Lower lobe of right lung (tissue), 2 donors: ENCODE data around the gene LCE6A. TPM values are rescaled to one million over a fixed set of nuclear protein-coding genes. Genes with fewer than 3 reads are reported as not detected.

Experiments
- ATAC-seq, 2 donors: fragments of 200-7000 bp; cut with Tn5 transposase; one replicate each; pipeline ENCODE4 v1.9.1; 2020 to 2022; ENCODE audit warnings: mild to moderate bottlenecking in 2 of 2, moderate library complexity in 2 of 2
- DNase-seq: peaks from one replicate; pipeline ENCODE4 v3.0.0-alpha.2; 2020
- H3K27ac ChIP-seq: fragments of 200-600 bp; one replicate; pipeline ENCODE4 v1.8.0; 2022
- H3K27me3 ChIP-seq: fragments of 200-600 bp; one replicate; pipeline ENCODE4 v1.8.0; 2022; ENCODE audit warnings: low read depth
- H3K36me3 ChIP-seq: fragments of 200-600 bp; one replicate; pipeline ENCODE4 v1.8.0; 2022; ENCODE audit warnings: mild to moderate bottlenecking
- H3K4me1 ChIP-seq: fragments of 200-600 bp; one replicate; pipeline ENCODE4 v1.8.0; 2022
- H3K4me3 ChIP-seq: fragments of 200-600 bp; one replicate; pipeline ENCODE4 v1.8.0; 2022; ENCODE audit warnings: mild to moderate bottlenecking
- H3K9me3 ChIP-seq: fragments of 200-600 bp; one replicate; pipeline ENCODE4 v1.8.0; 2022
- CTCF ChIP-seq: fragments of 200-600 bp; IDR thresholded peaks from one replicate; pipeline ENCODE4 v1.8.0; 2022; ENCODE audit warnings: antibody characterized with exemption, mild to moderate bottlenecking
- intact Hi-C: fragments of 100-400 bp; cut with DNase I; formaldehyde crosslinking; loops from one replicate; pipeline ENCODE4 v1.11.0; 2022
- total RNA-seq: library from RNA; stranded (reverse); fragmentation: NEBNext Ultra II Directional; extraction: Animal tissue kit (Norgen Biotek cat#: 25700); gene quantifications from one replicate; pipeline ENCODE4 v1.2.1, GENCODE V29; 2021
- donor health status: DM: no; HTN: yes; CAD: no; lungs with severe emphysema.

Gene LCE6A
- total RNA-seq, 1 donor from 2014 or later, result not detected

GRCh38 chr1:152888126-152888525 is 45.5 kb downstream of the LCE6A start:
- Histone ChIP-seq H3K27ac (no peak overlapping the region), H3K4me3 (no peak overlapping the region), H3K27me3 (no peaks in the 10 kb centered on the region), H3K4me1 (no peaks in the 10 kb centered on the region), H3K9me3 (no peaks in the 10 kb centered on the region), H3K36me3 (no peaks in the 10 kb centered on the region)
- TF ChIP-seq CTCF, result no peak
- no peak for DNase-seq
- intact Hi-C loops, result no loop called here
- ATAC-seq, result no peak

Other genes starting within 250 kb of the LCE6A start
- not detected for gene LCE3C, start 242.6 kb upstream of the LCE6A start, total RNA-seq
- gene LCE3B, start 229.0 kb upstream of the LCE6A start, total RNA-seq, result not detected
- not detected for gene LCE3A, start 219.8 kb upstream of the LCE6A start, total RNA-seq
- not detected for gene LCE2D, start 179.5 kb upstream of the LCE6A start, total RNA-seq
- gene LCE2C, start 167.6 kb upstream of the LCE6A start, total RNA-seq, result not detected
- not detected for gene LCE2B, start 156.7 kb upstream of the LCE6A start, total RNA-seq
- not detected for gene LCE2A, start 144.5 kb upstream of the LCE6A start, total RNA-seq
- not detected for gene LCE4A, start 134.7 kb upstream of the LCE6A start, total RNA-seq
- not detected for gene KPRP, start 84.8 kb upstream of the LCE6A start, total RNA-seq
- gene LCE1F, start 67.7 kb upstream of the LCE6A start, total RNA-seq, result not detected
- not detected for gene LCE1E, start 56.6 kb upstream of the LCE6A start, total RNA-seq
- gene LCE1D, start 46.1 kb upstream of the LCE6A start, total RNA-seq, result not detected
- gene LCE1C, start 36.2 kb upstream of the LCE6A start, total RNA-seq, result not detected
- not detected for gene LCE1B, start 30.9 kb upstream of the LCE6A start, total RNA-seq
- gene LCE1A, start 15.4 kb upstream of the LCE6A start, total RNA-seq, result not detected
- not detected for gene LCE7A, start 17.1 kb downstream of the LCE6A start, total RNA-seq
- gene SMCP, start 35.5 kb downstream of the LCE6A start, total RNA-seq, result not detected
- gene IVL, start 65.7 kb downstream of the LCE6A start, total RNA-seq, result 0.24 TPM
- not detected for gene SPRR5, start 104.3 kb downstream of the LCE6A start, total RNA-seq
- gene SPRR4, start 127.8 kb downstream of the LCE6A start, total RNA-seq, result not detected
- not detected for gene SPRR1A, start 141.2 kb downstream of the LCE6A start, total RNA-seq
- gene SPRR3, start 158.9 kb downstream of the LCE6A start, total RNA-seq, result not detected
- gene SPRR1B, start 188.3 kb downstream of the LCE6A start, total RNA-seq, result not detected
- gene SPRR2D, start 198.3 kb downstream of the LCE6A start, total RNA-seq, result not detected
- gene SPRR2A, start 214.7 kb downstream of the LCE6A start, total RNA-seq, result not detected
- not detected for gene SPRR2B, start 228.8 kb downstream of the LCE6A start, total RNA-seq